GM15510 (cell line): Measurements from ENCODE around the gene CTBP2.

Source experiments
- POLR2A ChIP-seq: IDR thresholded peaks from 3 replicates; pipeline ENCODE4 v1.6.1; 2011; ENCODE audit warnings: borderline replicate concordance; ENCODE audit not compliant: insufficient read length; ENCODE audit errors: extremely low read depth

The CTBP2 gene

GRCh38 chr10:125165584-125166573, 5.5 kb upstream of the CTBP2 start:
- no peak for TF ChIP-seq POLR2A

GRCh38 chr10:125164421-125164820, 4.1 kb upstream of the CTBP2 start:
- no peak for TF ChIP-seq POLR2A

- no peak for TF ChIP-seq POLR2A
Measured at GRCh38 chr10:125163803-125164202, 3.4 kb upstream of the CTBP2 start.

- TF ChIP-seq POLR2A, result no peak
Measured at GRCh38 chr10:125162120-125162931, 2.0 kb upstream of the CTBP2 start.

- TF ChIP-seq POLR2A, result no peak
Measured at GRCh38 chr10:125161707-125162119, 1.4 kb upstream of the CTBP2 start.

GRCh38 chr10:125160856-125161706, 718 bp upstream of the CTBP2 start:
- no peak for TF ChIP-seq POLR2A

GRCh38 chr10:125159486-125159931, 854 bp downstream of the CTBP2 start:
- TF ChIP-seq POLR2A, result no peak

GRCh38 chr10:125158601-125159485, 1.5 kb downstream of the CTBP2 start:
- TF ChIP-seq POLR2A, result no peak

- no peak for TF ChIP-seq POLR2A
Measured at GRCh38 chr10:125158275-125158600, 2.1 kb downstream of the CTBP2 start.

GRCh38 chr10:125157505-125157904, 2.9 kb downstream of the CTBP2 start:
- no peak for TF ChIP-seq POLR2A

- no peak for TF ChIP-seq POLR2A
Measured at GRCh38 chr10:125156739-125157480, 3.5 kb downstream of the CTBP2 start.

GRCh38 chr10:125156196-125156595, 4.2 kb downstream of the CTBP2 start:
- TF ChIP-seq POLR2A, result no peak

GRCh38 chr10:125155101-125155500, 5.3 kb downstream of the CTBP2 start:
- TF ChIP-seq POLR2A, result no peak
